ENCODE measurements around the gene RABAC1.

GRCh38 chr19:41929536-41930071, 29.5 kb downstream of the RABAC1 start:
- TF ChIP-seq CTCF (IDR thresholded peaks at IDR 0.05; ENCODE audit: low read length) = no peak
- TF ChIP-seq EZH2 (optimal IDR thresholded peaks at IDR 0.05; ENCODE audit: low read depth, low read length) = no peak

Measured in MM.1S (cell line).